ENCODE data around the gene BCLAF1.

BCLAF1 gene

GRCh38 chr6:136254851-136255466 is 34.7 kb downstream of the BCLAF1 start:
- no peak overlapping the region for H3K27ac ChIP-seq (ENCODE audit: low read depth, low read length)
- peaks cover 5% of the 10 kb centered on the region for H3K36me3 ChIP-seq (ENCODE audit: control insufficient read depth, insufficient read depth, low read length)
- no peaks in the 10 kb centered on the region for H3K27me3 ChIP-seq (ENCODE audit: control insufficient read depth, insufficient read depth, low read length)
- no peak overlapping the region for H3K4me3 ChIP-seq (ENCODE audit: low read length)
- H3K4me1 ChIP-seq (ENCODE audit: control insufficient read depth, insufficient read depth, low read length): peaks cover 4% of the 10 kb centered on the region
- no peak overlapping the region for H3K9ac ChIP-seq (ENCODE audit: low read length)

- no peak overlapping the region for H3K9ac ChIP-seq (ENCODE audit: low read length)
- peaks cover 5% of the 10 kb centered on the region for H3K36me3 ChIP-seq (ENCODE audit: control insufficient read depth, insufficient read depth, low read length)
- H3K27me3 ChIP-seq (ENCODE audit: control insufficient read depth, insufficient read depth, low read length): no peaks in the 10 kb centered on the region
- no peak overlapping the region for H3K27ac ChIP-seq (ENCODE audit: low read depth, low read length)
- no peak overlapping the region for H3K4me3 ChIP-seq (ENCODE audit: low read length)
- peaks cover 4% of the 10 kb centered on the region for H3K4me1 ChIP-seq (ENCODE audit: control insufficient read depth, insufficient read depth, low read length)
Observed at GRCh38 chr6:136253734-136254133, 35.9 kb downstream of the BCLAF1 start.

DNA sequence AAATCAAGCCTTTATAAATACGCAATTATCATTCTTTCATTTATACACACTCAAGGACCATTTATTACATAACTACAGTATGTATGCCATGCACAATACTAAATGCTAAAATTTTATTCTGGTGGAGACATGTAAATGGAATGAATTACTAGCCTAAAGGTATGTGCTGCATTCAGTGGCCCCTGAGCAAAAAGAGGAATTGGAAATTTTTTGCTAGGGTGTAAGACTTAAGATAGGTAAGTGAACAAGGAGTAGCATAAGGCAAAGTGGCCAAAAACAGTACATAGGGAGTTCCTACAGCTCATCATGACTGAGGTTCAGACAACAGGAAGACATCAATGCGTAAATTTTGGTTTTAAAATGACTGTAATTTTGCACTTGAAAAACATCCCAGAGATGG is 37.2 kb downstream of the BCLAF1 start:
- H3K27ac ChIP-seq (ENCODE audit: low read depth, low read length): no peak overlapping the region
- no peaks in the 10 kb centered on the region for H3K36me3 ChIP-seq (ENCODE audit: control insufficient read depth, insufficient read depth, low read length)
- no peaks in the 10 kb centered on the region for H3K27me3 ChIP-seq (ENCODE audit: control insufficient read depth, insufficient read depth, low read length)
- no peak overlapping the region for H3K4me3 ChIP-seq (ENCODE audit: low read length)
- H3K4me1 ChIP-seq (ENCODE audit: control insufficient read depth, insufficient read depth, low read length): peaks cover 4% of the 10 kb centered on the region
- no peak overlapping the region for H3K9ac ChIP-seq (ENCODE audit: low read length)

GRCh38 chr6:136251394-136251793 is 38.3 kb downstream of the BCLAF1 start:
- H3K27me3 ChIP-seq (ENCODE audit: control insufficient read depth, insufficient read depth, low read length): no peaks in the 10 kb centered on the region
- no peaks in the 10 kb centered on the region for H3K36me3 ChIP-seq (ENCODE audit: control insufficient read depth, insufficient read depth, low read length)
- H3K27ac ChIP-seq (ENCODE audit: low read depth, low read length): no peak overlapping the region
- H3K9ac ChIP-seq (ENCODE audit: low read length): no peak overlapping the region
- H3K4me3 ChIP-seq (ENCODE audit: low read length): no peak overlapping the region
- peaks cover 4% of the 10 kb centered on the region for H3K4me1 ChIP-seq (ENCODE audit: control insufficient read depth, insufficient read depth, low read length)

- Histone ChIP-seq H3K4me1 (ENCODE audit: control insufficient read depth, insufficient read depth, low read length) (peaks cover 4% of the 10 kb centered on the region), H3K4me3 (ENCODE audit: low read length) (peak overlapping the region; percentile 73), H3K9ac (ENCODE audit: low read length) (no peak overlapping the region), H3K27me3 (ENCODE audit: control insufficient read depth, insufficient read depth, low read length) (no peaks in the 10 kb centered on the region), H3K27ac (ENCODE audit: low read depth, low read length) (no peak overlapping the region), H3K36me3 (ENCODE audit: control insufficient read depth, insufficient read depth, low read length) (no peaks in the 10 kb centered on the region)
Observed at GRCh38 chr6:136250686-136251008, 39.0 kb downstream of the BCLAF1 start.

- Histone ChIP-seq H3K27me3 (ENCODE audit: control insufficient read depth, insufficient read depth, low read length) (no peaks in the 10 kb centered on the region), H3K9ac (ENCODE audit: low read length) (no peak within 1 kb of the TSS), H3K4me3 (ENCODE audit: low read length) (peak within 1 kb of the TSS; percentile 73), H3K4me1 (ENCODE audit: control insufficient read depth, insufficient read depth, low read length) (peaks cover 4% of the 10 kb centered on the region), H3K36me3 (ENCODE audit: control insufficient read depth, insufficient read depth, low read length) (no peaks in the 10 kb centered on the region), H3K27ac (ENCODE audit: low read depth, low read length) (no peak within 1 kb of the TSS)
Observed at GRCh38 chr6:136249811-136250685, 39.6 kb downstream of the BCLAF1 start, which contains the start of gene MTFR2. Gene MTFR2, minus strand, starts transcription at chr6:136250311. Its CDS starts 1,212 bp downstream, at chr6:136249099.

DNA sequence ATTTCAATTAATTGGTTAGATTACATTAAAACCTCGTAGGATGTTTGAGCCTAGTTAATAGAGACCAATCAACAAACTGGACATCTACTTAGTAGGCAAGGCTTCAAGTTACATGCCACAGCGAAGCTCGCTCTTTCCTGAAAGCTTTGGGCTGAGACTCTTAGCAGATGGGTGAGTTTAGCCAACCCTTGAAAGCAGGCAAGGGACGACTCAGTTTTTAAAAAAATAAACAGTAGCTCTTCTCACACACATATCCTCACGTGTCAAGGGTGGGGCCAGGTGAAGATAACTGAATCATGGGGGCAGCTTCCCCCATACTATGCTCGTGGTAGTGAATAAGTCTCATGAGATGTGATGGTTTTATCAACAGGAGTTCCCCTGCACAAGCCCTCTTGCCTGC is 40.3 kb downstream of the BCLAF1 start:
- Histone ChIP-seq H3K4me1 (ENCODE audit: control insufficient read depth, insufficient read depth, low read length) (peaks cover 4% of the 10 kb centered on the region), H3K27ac (ENCODE audit: low read depth, low read length) (no peak overlapping the region), H3K36me3 (ENCODE audit: control insufficient read depth, insufficient read depth, low read length) (no peaks in the 10 kb centered on the region), H3K9ac (ENCODE audit: low read length) (no peak overlapping the region), H3K4me3 (ENCODE audit: low read length) (peak overlapping the region; percentile 73), H3K27me3 (ENCODE audit: control insufficient read depth, insufficient read depth, low read length) (no peaks in the 10 kb centered on the region)

- no peak overlapping the region for H3K9ac ChIP-seq (ENCODE audit: low read length)
- H3K4me3 ChIP-seq (ENCODE audit: low read length): no peak overlapping the region
- no peaks in the 10 kb centered on the region for H3K4me1 ChIP-seq (ENCODE audit: control insufficient read depth, insufficient read depth, low read length)
- H3K36me3 ChIP-seq (ENCODE audit: control insufficient read depth, insufficient read depth, low read length): no peaks in the 10 kb centered on the region
- H3K27me3 ChIP-seq (ENCODE audit: control insufficient read depth, insufficient read depth, low read length): no peaks in the 10 kb centered on the region
- no peak overlapping the region for H3K27ac ChIP-seq (ENCODE audit: low read depth, low read length)
Observed at GRCh38 chr6:136244061-136244616, 45.5 kb downstream of the BCLAF1 start.

GRCh38 chr6:136236466-136237293 is 53.0 kb downstream of the BCLAF1 start:
- no peak overlapping the region for H3K9ac ChIP-seq (ENCODE audit: low read length)
- H3K36me3 ChIP-seq (ENCODE audit: control insufficient read depth, insufficient read depth, low read length): no peaks in the 10 kb centered on the region
- no peaks in the 10 kb centered on the region for H3K4me1 ChIP-seq (ENCODE audit: control insufficient read depth, insufficient read depth, low read length)
- no peak overlapping the region for H3K27ac ChIP-seq (ENCODE audit: low read depth, low read length)
- H3K4me3 ChIP-seq (ENCODE audit: low read length): no peak overlapping the region
- no peaks in the 10 kb centered on the region for H3K27me3 ChIP-seq (ENCODE audit: control insufficient read depth, insufficient read depth, low read length)

- Histone ChIP-seq H3K36me3 (ENCODE audit: control insufficient read depth, insufficient read depth, low read length) (no peaks in the 10 kb centered on the region), H3K27ac (ENCODE audit: low read depth, low read length) (no peak overlapping the region), H3K9ac (ENCODE audit: low read length) (no peak overlapping the region), H3K4me3 (ENCODE audit: low read length) (no peak overlapping the region), H3K4me1 (ENCODE audit: control insufficient read depth, insufficient read depth, low read length) (no peaks in the 10 kb centered on the region), H3K27me3 (ENCODE audit: control insufficient read depth, insufficient read depth, low read length) (no peaks in the 10 kb centered on the region)
Observed at GRCh38 chr6:136235233-136235564, 54.4 kb downstream of the BCLAF1 start.

GRCh38 chr6:136232701-136233100 is 56.9 kb downstream of the BCLAF1 start:
- H3K27me3 ChIP-seq (ENCODE audit: control insufficient read depth, insufficient read depth, low read length): no peaks in the 10 kb centered on the region
- no peak overlapping the region for H3K27ac ChIP-seq (ENCODE audit: low read depth, low read length)
- no peak overlapping the region for H3K9ac ChIP-seq (ENCODE audit: low read length)
- H3K4me3 ChIP-seq (ENCODE audit: low read length): no peak overlapping the region
- H3K4me1 ChIP-seq (ENCODE audit: control insufficient read depth, insufficient read depth, low read length): no peaks in the 10 kb centered on the region
- no peaks in the 10 kb centered on the region for H3K36me3 ChIP-seq (ENCODE audit: control insufficient read depth, insufficient read depth, low read length)

GRCh38 chr6:136230219-136230853 is 59.3 kb downstream of the BCLAF1 start:
- Histone ChIP-seq H3K4me3 (ENCODE audit: low read length) (no peak overlapping the region), H3K27me3 (ENCODE audit: control insufficient read depth, insufficient read depth, low read length) (no peaks in the 10 kb centered on the region), H3K27ac (ENCODE audit: low read depth, low read length) (no peak overlapping the region), H3K4me1 (ENCODE audit: control insufficient read depth, insufficient read depth, low read length) (no peaks in the 10 kb centered on the region), H3K36me3 (ENCODE audit: control insufficient read depth, insufficient read depth, low read length) (no peaks in the 10 kb centered on the region), H3K9ac (ENCODE audit: low read length) (no peak overlapping the region)

Data from rectal smooth muscle tissue (tissue), 1 donor.